ENCODE measurements around the gene ZKSCAN2.

GRCh38 chr16:25279491-25279890, 21.8 kb upstream of the ZKSCAN2 start:
- no peak for TF ChIP-seq CTCF (IDR thresholded peaks at IDR 0.05; ENCODE audit: low read length)
- no peak for TF ChIP-seq EZH2 (optimal IDR thresholded peaks at IDR 0.05; ENCODE audit: low read depth, low read length)
